A549 (cell line): ENCODE measurements around the gene VCL.

Experiments
- BHLHE40 ChIP-seq: IDR thresholded peaks from 2 replicates; pipeline ENCODE4 v1.6.1; 2012; ENCODE audit warnings: low read depth, low read length, inconsistent platforms
- CTCF ChIP-seq: fragments of >200 bp; sonication (Bioruptor Twin); formaldehyde crosslinking; IDR thresholded peaks from 3 replicates; pipeline ENCODE4 v1.5.1; 2016
- POLR2A ChIP-seq: IDR thresholded peaks from 2 replicates; pipeline ENCODE4 v1.6.1; 2012; ENCODE audit warnings: mild to moderate bottlenecking, low read length

DNA sequence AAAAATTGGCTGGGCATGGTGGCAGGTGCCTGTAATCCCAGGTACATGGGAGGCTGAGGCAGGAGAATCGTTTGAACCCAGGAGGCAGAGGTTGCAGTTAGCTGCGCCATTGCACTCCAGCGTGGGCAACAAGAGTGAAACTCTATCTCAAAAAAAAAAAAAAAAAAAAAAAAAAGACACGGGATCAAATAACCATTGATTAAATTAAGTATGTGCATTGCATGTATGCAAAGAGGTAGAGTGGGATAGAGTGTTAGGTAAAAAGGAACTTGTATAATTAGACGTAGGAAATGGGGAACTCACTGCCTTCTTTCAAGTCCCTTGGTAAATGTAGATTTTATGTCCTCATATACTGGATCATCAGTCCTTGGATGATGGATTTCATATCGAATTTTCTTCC is 13.1 kb downstream of the VCL start:
- TF ChIP-seq POLR2A = no peak
- no peak for TF ChIP-seq BHLHE40
- no peak for TF ChIP-seq CTCF
